H1 (cell line): Measurements from ENCODE around the gene NPFFR1. TPM values are rescaled to one million over a fixed set of nuclear protein-coding genes. Genes with fewer than 3 reads are reported as not detected.

Experiments used
- BRCA1 ChIP-seq: IDR thresholded peaks from 2 replicates; pipeline ENCODE4 v1.6.1; 2012; ENCODE audit warnings: low read depth, low read length, improper control_type of control experiment
- CEBPB ChIP-seq: IDR thresholded peaks from 2 replicates; pipeline ENCODE4 v1.6.1; 2012; ENCODE audit warnings: low read depth, low read length
- HDAC2 ChIP-seq, 2 experiments: fragments of 300-600 bp in 1 of 2; sonication (generic) in 1 of 2; IDR thresholded peaks; 2 replicates each; pipeline ENCODE4 v1.6.1; 2011 to 2012; ENCODE audit warnings: low read depth in 2 of 2, low read length in 2 of 2, mild to moderate bottlenecking in 2 of 2, moderate library complexity in 2 of 2, borderline replicate concordance in 1 of 2, inconsistent platforms in 1 of 2
- JUND ChIP-seq: IDR thresholded peaks from 2 replicates; pipeline ENCODE4 v1.6.1; 2011; ENCODE audit warnings: mild to moderate bottlenecking, improper control_type of control experiment, low read length
- MAFK ChIP-seq: IDR thresholded peaks from 2 replicates; pipeline ENCODE4 v1.6.1; 2012; ENCODE audit warnings: low read depth, mild to moderate bottlenecking, improper control_type of control experiment, low read length
- MAX ChIP-seq: IDR thresholded peaks from 2 replicates; pipeline ENCODE4 v1.6.1; 2012; ENCODE audit warnings: inconsistent platforms
- POLR2A ChIP-seq, 2 experiments: IDR thresholded peaks; 1 replicate in 1 of 2; 2 replicates in 1 of 2; pipeline ENCODE4 v1.6.1; 2011; ENCODE audit warnings: low read depth in 2 of 2, low read length in 2 of 2, mild to moderate bottlenecking in 2 of 2; ENCODE audit errors: control extremely low read depth in 1 of 2
- POLR2AphosphoS5 ChIP-seq: IDR thresholded peaks from 2 replicates; pipeline ENCODE4 v1.6.1; 2011; ENCODE audit warnings: low read depth, low read length
- RNF2 ChIP-seq: fragments of 200-900, 300-1000 bp; sonication (generic); IDR thresholded peaks from 2 replicates; pipeline ENCODE4 v1.7.1; 2016; ENCODE audit warnings: borderline replicate concordance, low read depth, mild to moderate bottlenecking, antibody characterized with exemption, low read length; ENCODE audit not compliant: poor library complexity, severe bottlenecking; ENCODE audit errors: missing control alignments
- TBP ChIP-seq: IDR thresholded peaks from 2 replicates; pipeline ENCODE4 v1.6.1; 2011; ENCODE audit warnings: low read depth, low read length, improper control_type of control experiment
- TCF12 ChIP-seq: IDR thresholded peaks from 2 replicates; pipeline ENCODE4 v1.6.1; 2011; ENCODE audit warnings: low read depth, mild to moderate bottlenecking, low read length
- polyA plus RNA-seq, 7 experiments: library from polyadenylated mRNA; depleted of rRNA in 3 of 7; stranded (reverse) in 5 of 7; unstranded in 2 of 7; fragments of >200 nt in 5 of 7; fragments of 200-250 nt in 2 of 7; gene quantifications; 1 replicate in 5 of 7; 2 replicates in 1 of 7; 4 replicates in 1 of 7; pipeline versions ENCODE4 v1.2.1 to v1.2.3, GENCODE V29; 2011 to 2013; ENCODE audit warnings: missing spikeins in 2 of 7, mixed read lengths in 2 of 7
- total RNA-seq: library from RNA; stranded (reverse); fragmentation: NEBNext Ultra II Directional; extraction: Animal tissue kit (Norgen Biotek cat#: 25700); gene quantifications from 2 replicates; pipeline ENCODE4 v1.2.1, GENCODE V29; 2021

The NPFFR1 gene
- total and polyA plus RNA-seq, 2 of the 8 experiments (the other 6 are each of a cell fraction or from before 2014, with no cell fraction given), result 0.02 to 0.06 TPM

GRCh38 chr10:70277396-70278030 is 6.3 kb downstream of the NPFFR1 start (continued):
- TF ChIP-seq HDAC2 (IDR thresholded peaks at IDR 0.05; ENCODE audit: borderline replicate concordance in 1 of 2, low read depth in 2 of 2, low read length in 2 of 2) (no peak), BRCA1 (no peak), TBP (no peak), RNF2 (no peak), MAX (no peak), CEBPB (no peak), MAFK (no peak), JUND (no peak), POLR2A (IDR thresholded peaks at IDR 0.05; ENCODE audit: control extremely low read depth in 1 of 2, low read depth in 2 of 2, low read length in 2 of 2) (no peak), POLR2AphosphoS5 (no peak), TCF12 (no peak)
